T-helper 17 cell (primary cell): ENCODE results near the gene SLC24A3. TPM values are rescaled to one million over a fixed set of nuclear protein-coding genes. Genes with fewer than 3 reads are reported as not detected.

Source experiments
- ATAC-seq: fragments of 150-1000 bp; cut with Tn5 transposase; 2 replicates; pipeline ENCODE4 v1.10.0; 2021; ENCODE audit warnings: mild to moderate bottlenecking, moderate library complexity
- DNase-seq, 3 donors: peaks; one replicate each; pipeline versions ENCODE4 v3.0.0 to v3.0.0-alpha.2; 2020 to 2021
- H3K9me3 ChIP-seq: one replicate; pipeline ENCODE4 v1.7.0; 2013; ENCODE audit warnings: low read length, mild to moderate bottlenecking; ENCODE audit not compliant: control insufficient read depth, poor library complexity, severe bottlenecking
- H3K27ac Mint-ChIP-seq: one replicate; pipeline ENCODE4 v1.8.0; 2022; ENCODE audit warnings: mild to moderate bottlenecking, moderate library complexity, mixed read lengths
- H3K27me3 Mint-ChIP-seq: one replicate; pipeline ENCODE4 v1.8.0; 2022; ENCODE audit warnings: mixed read lengths
- H3K36me3 Mint-ChIP-seq: one replicate; pipeline ENCODE4 v1.8.0; 2022; ENCODE audit warnings: low read depth, mixed read lengths
- H3K4me1 Mint-ChIP-seq: one replicate; pipeline ENCODE4 v1.8.0; 2022; ENCODE audit warnings: mild to moderate bottlenecking, mixed read lengths
- H3K4me3 Mint-ChIP-seq: one replicate; pipeline ENCODE4 v1.8.0; 2022; ENCODE audit warnings: mild to moderate bottlenecking, moderate library complexity, mixed read lengths
- total RNA-seq, 4 donors: library from RNA in 2 of 4; stranded (reverse) in 2 of 4; gene quantifications; one replicate each; pipeline ENCODE4 v1.2.3 and lab custom pipeline; 2022 to 2026

Gene SLC24A3
- total RNA-seq, 2 donors from 2014 or later: 0.37 to 6.1 TPM

- Mint-ChIP-seq H3K4me1 (no peaks in the 10 kb centered on the region), H3K4me3 (no peak overlapping the region), H3K27me3 (peaks cover 17% of the 10 kb centered on the region), H3K36me3 (no peaks in the 10 kb centered on the region), H3K27ac (no peak overlapping the region)
- ATAC-seq (no peak), DNase-seq (no peak)
- no peaks in the 10 kb centered on the region for H3K9me3 ChIP-seq
These were observed 376.3 kb downstream of the SLC24A3 start for GRCh38 chr20:19588732-19589131.

DNA sequence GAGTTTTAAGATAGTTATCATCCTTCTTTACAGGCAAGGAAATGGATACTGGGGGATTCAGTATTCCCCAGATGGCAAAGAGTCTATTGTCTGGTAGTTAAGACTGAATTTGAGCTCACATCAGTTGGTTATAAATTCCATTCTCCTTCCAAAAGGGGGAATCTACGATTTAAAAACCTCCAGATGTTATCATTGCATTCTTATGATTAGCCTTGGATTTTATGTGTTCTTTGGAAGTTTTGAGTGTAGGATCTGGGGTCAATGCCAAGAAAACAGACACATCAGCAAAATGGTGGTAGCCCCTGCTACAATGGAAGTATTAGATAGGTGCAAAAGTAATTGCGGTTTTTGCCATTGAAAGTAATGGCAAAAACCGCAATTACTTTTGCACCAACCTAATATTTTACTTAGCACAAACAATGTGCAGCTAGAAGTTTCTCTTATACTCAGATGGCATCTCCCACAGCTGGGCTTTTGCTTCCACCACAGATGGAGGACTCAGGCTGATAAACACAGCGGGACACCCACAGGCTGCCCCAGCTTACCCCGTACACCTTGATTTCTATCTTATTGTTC, 377.4 kb downstream of the SLC24A3 start:
- no peaks in the 10 kb centered on the region for H3K9me3 ChIP-seq
- Mint-ChIP-seq H3K27me3 (peaks cover 9% of the 10 kb centered on the region), H3K4me1 (no peaks in the 10 kb centered on the region), H3K4me3 (no peak overlapping the region), H3K27ac (no peak overlapping the region), H3K36me3 (no peaks in the 10 kb centered on the region)
- DNase-seq: no peak
- ATAC-seq: no peak

GRCh38 chr20:19590382-19590781, 377.9 kb downstream of the SLC24A3 start:
- ATAC-seq: no peak

DNA sequence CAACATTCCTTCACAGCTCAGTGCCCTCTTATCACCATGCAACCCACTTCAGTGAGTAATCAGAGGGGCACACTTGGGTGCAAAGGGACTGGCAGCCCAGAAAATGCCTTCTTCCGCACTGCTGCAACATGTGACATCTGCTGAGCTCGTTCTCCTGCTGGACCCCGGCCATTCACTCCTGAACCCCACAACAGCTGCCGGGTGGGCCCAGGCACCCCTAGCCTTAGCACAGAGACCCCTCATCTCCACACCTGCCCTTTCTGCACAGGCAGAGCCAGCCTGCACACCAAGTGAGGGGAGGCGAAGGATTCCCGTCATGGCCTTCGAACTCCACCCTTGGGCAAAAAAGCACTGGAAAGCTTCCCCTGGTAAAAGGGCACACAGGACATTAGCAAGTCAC, 381.3 kb downstream of the SLC24A3 start:
- no peak overlapping the region for H3K4me3 Mint-ChIP-seq
- H3K36me3 Mint-ChIP-seq: no peaks in the 10 kb centered on the region
- no peaks in the 10 kb centered on the region for H3K4me1 Mint-ChIP-seq
- ATAC-seq (no peak), DNase-seq (no peak)
- H3K27ac Mint-ChIP-seq: no peak overlapping the region
- H3K27me3 Mint-ChIP-seq: no peaks in the 10 kb centered on the region
- no peaks in the 10 kb centered on the region for H3K9me3 ChIP-seq

More at GRCh38 chr20:19590382-19590781, 377.9 kb downstream of the SLC24A3 start:
- H3K4me3 Mint-ChIP-seq: no peak overlapping the region
- no peak for DNase-seq
- no peaks in the 10 kb centered on the region for H3K9me3 ChIP-seq
- H3K4me1 Mint-ChIP-seq: no peaks in the 10 kb centered on the region
- H3K27ac Mint-ChIP-seq: no peak overlapping the region
- H3K27me3 Mint-ChIP-seq: peaks cover 9% of the 10 kb centered on the region
- H3K36me3 Mint-ChIP-seq: no peaks in the 10 kb centered on the region

DNA sequence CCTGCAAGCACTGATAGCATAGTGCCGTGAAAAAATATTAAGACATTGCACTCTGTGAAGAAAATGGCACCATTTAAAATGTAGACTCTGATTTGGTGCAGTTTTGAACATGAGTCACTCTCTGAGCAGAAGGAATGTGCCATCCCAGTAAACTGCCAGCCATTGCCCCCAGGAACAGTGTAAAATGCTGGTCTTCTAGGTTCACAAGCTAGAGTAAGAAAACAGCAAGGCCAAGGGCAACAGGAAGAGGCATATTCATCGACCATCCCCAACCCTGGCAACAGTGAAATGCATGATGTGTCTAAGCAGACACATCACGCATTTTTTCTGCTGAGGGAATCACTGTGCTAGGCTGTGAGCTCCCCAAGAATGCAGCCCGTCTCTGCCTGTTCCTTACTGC, 382.5 kb downstream of the SLC24A3 start:
- ATAC-seq: no peak
- no peaks in the 10 kb centered on the region for H3K36me3 Mint-ChIP-seq
- no peaks in the 10 kb centered on the region for H3K9me3 ChIP-seq
- no peaks in the 10 kb centered on the region for H3K27me3 Mint-ChIP-seq
- H3K27ac Mint-ChIP-seq: no peak overlapping the region
- no peak for DNase-seq
- no peak overlapping the region for H3K4me3 Mint-ChIP-seq
- no peaks in the 10 kb centered on the region for H3K4me1 Mint-ChIP-seq

DNA sequence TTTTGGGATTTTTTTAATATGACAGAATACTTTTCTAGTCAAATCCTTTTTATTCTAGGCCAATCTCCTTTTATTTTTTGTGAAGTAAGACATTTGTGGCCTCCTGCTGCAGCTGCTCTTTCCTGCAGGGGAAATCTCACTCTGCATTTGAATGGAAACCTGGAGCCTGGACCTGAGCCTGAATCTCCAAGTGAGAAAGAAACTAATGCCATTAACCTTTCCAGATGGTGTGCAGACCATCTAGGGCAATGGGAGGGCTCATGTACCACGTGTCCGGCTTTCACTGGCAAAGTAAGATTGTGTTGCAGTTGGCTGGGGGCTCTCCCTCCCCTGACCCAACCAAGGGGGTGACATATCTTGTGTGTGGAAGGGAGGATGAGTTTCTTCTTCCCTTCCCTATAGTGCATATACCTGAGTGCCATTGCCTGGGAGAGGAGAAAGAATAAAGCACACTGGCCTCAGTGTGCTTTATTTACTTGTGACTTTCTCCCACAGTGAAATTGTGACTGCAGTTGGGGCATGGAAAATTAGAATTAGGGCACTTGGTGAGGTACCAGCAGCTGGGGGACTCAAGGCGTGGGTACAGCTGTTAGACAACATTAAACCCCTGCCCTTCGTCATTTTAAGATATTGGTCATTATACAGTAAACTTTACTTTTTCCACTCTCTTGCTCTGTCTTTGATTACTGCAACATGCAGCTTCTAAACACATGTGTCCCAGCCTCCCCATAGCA, 385.8 kb downstream of the SLC24A3 start:
- Mint-ChIP-seq H3K4me1 (no peaks in the 10 kb centered on the region), H3K27ac (no peak overlapping the region)

GRCh38 chr20:19599200-19599599, 386.8 kb downstream of the SLC24A3 start:
- ATAC-seq: no peak
- H3K9me3 ChIP-seq: no peaks in the 10 kb centered on the region
- H3K4me3 Mint-ChIP-seq: no peak overlapping the region
- H3K4me1 Mint-ChIP-seq: no peaks in the 10 kb centered on the region
- H3K27me3 Mint-ChIP-seq: no peaks in the 10 kb centered on the region
- no peak for DNase-seq
- H3K36me3 Mint-ChIP-seq: no peaks in the 10 kb centered on the region
- H3K27ac Mint-ChIP-seq: no peak overlapping the region

More for the DNA sequence above, 385.8 kb downstream of the SLC24A3 start:
- Mint-ChIP-seq H3K36me3 (no peaks in the 10 kb centered on the region), H3K27me3 (no peaks in the 10 kb centered on the region), H3K4me3 (no peak overlapping the region)
- H3K9me3 ChIP-seq: no peaks in the 10 kb centered on the region
- DNase-seq (no peak), ATAC-seq (no peak)

DNA sequence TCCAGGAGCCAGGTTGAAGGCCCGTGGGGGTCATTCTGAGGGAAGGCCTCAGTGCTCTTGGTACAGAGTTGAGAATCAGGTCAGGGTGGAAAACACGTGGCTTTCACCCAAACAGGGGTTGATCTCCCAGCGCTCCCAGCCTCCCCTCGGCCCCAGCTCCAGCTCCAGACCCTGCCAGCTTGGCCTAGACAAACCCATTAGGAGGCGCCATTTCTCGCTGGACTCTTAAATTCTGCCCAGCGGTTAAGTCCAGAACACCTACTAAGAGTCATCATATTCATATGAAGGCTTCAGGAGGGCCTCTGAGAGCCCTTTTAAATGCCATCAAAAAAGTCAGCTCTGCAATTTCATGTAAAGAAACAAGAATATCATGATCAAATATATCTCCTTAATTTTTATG, 387.6 kb downstream of the SLC24A3 start:
- no peak for ATAC-seq

DNA sequence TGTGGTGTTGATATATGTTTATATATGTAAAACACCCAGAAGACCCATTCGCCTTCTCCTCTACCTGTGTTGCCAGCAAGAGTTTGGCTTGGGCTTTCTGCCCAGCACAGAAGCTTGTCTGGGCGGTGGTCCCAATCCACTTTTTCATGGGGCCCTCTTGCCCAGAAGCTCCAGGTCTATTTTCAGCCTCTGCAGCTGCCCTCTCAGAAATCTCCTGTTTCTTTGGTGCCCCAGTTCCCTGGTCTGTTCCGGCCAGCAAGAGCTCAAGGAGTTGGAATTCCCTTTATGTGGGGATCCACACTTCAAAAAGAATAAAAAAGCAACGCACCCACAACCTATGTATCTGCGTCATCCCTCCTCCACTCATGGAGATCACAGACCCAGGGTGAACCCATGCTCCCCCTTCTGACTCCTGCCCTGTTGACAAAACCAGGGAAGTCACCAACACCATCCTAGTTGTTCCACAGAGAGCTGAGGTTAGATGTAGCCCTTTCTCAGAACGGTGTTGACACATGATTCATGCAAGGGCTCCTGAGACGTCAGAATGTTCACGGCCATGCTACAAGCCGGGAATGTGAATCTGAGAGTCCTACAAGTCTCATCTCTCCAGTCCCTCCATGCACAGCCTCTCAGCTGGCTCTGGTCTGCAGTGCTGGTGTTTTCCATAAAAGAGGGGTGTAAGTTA, 388.8 kb downstream of the SLC24A3 start:
- ATAC-seq: no peak
- Mint-ChIP-seq H3K4me1 (no peaks in the 10 kb centered on the region), H3K4me3 (no peak overlapping the region), H3K36me3 (no peaks in the 10 kb centered on the region), H3K27me3 (no peaks in the 10 kb centered on the region), H3K27ac (no peak overlapping the region)
- no peak for DNase-seq
- no peaks in the 10 kb centered on the region for H3K9me3 ChIP-seq

More for the DNA sequence above, 387.6 kb downstream of the SLC24A3 start:
- Mint-ChIP-seq H3K27ac (no peak overlapping the region), H3K36me3 (no peaks in the 10 kb centered on the region), H3K4me3 (no peak overlapping the region), H3K27me3 (no peaks in the 10 kb centered on the region), H3K4me1 (no peaks in the 10 kb centered on the region)
- DNase-seq: no peak
- H3K9me3 ChIP-seq: no peaks in the 10 kb centered on the region

- ATAC-seq (no peak), DNase-seq (no peak)
- Mint-ChIP-seq H3K4me1 (no peaks in the 10 kb centered on the region), H3K4me3 (no peak overlapping the region), H3K27ac (no peak overlapping the region), H3K36me3 (no peaks in the 10 kb centered on the region), H3K27me3 (no peaks in the 10 kb centered on the region)
- H3K9me3 ChIP-seq: no peaks in the 10 kb centered on the region
These were observed 390.4 kb downstream of the SLC24A3 start for GRCh38 chr20:19602675-19603375.

DNA sequence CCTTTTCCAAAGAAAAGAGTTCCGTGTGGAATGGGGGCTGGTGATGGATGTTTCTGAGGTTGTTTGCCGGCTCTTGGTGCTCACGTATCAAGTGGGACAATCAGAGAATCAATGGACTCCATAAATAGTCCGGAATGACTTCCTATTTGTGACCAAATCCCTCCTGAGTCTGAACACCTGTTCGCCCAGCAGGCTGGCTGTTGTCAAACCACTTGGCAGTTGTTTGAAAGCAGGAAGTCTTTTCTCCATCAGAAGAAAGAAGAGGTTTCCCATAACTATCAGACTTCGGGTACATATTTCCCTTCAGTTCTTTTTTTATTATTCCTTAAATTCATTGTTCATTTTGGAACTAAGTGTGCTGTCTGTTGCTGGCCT, 390.9 kb downstream of the SLC24A3 start:
- no peak for DNase-seq
- no peak for ATAC-seq
- Mint-ChIP-seq H3K27me3 (no peaks in the 10 kb centered on the region), H3K27ac (no peak overlapping the region), H3K4me1 (no peaks in the 10 kb centered on the region), H3K36me3 (no peaks in the 10 kb centered on the region), H3K4me3 (no peak overlapping the region)
- no peaks in the 10 kb centered on the region for H3K9me3 ChIP-seq

DNA sequence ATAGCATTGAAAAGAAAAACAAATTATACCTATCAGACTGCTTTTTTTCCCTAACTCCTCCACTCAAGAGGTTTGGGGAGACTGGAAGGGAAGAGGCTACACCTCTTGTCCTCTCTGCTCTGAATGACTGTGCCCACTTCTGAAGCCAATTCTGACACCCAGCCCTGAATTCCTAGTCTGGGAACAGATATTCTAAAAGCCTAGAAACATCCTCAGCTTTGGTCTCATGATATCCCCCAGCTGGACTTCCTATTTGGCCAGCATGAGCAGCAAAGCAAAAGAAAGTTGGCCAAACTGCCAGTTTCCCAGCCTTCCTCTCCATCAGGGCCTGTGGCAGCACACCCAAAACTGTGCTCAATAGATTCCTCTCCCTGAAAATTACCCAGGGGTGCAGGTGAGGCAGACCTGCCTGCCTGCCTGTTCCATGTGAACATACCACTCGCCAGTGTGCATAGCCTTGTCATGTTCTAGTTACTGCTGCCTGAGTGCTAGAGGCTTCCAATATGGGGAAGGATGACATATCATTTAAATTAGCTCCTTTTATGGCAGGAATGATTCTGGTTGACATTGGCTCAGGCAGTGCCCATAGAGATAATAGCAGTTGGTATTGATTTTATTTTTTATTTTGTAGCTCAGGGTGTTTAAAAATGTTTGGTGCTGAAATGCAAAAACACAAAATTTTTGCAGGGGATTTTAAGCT, 393.5 kb downstream of the SLC24A3 start:
- Mint-ChIP-seq H3K27me3 (peaks cover 9% of the 10 kb centered on the region), H3K4me3 (no peak overlapping the region), H3K27ac (no peak overlapping the region), H3K36me3 (no peaks in the 10 kb centered on the region), H3K4me1 (no peaks in the 10 kb centered on the region)
- ATAC-seq: no peak
- DNase-seq: no peak
- H3K9me3 ChIP-seq: no peaks in the 10 kb centered on the region
